GM19099 (cell line): ENCODE results near the gene HSPA13.

Source experiments
- POLR2A ChIP-seq: IDR thresholded peaks from 3 replicates; pipeline ENCODE4 v1.6.1; 2011; ENCODE audit warnings: low read depth; ENCODE audit not compliant: insufficient read length; ENCODE audit errors: extremely low read depth

The HSPA13 gene

DNA sequence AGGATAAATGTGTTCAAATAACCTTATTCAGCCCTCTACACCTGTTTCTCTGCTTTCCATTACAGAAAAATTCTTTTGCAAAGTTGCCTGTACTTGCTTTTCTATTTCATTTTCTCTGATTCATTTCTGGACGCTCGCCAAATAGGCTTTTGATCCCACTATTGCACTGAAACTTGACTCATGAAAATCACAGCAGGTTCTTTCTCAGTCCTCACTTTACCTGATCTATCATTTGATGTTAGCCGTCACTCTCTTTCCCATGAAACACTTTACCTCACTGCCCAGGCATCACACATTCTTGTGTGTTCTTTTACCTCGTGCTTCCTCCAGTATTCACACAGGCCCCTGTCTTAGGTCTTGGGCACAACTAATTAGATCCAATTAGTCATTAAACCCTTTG, 26.2 kb downstream of the HSPA13 start:
- no peak for TF ChIP-seq POLR2A

DNA sequence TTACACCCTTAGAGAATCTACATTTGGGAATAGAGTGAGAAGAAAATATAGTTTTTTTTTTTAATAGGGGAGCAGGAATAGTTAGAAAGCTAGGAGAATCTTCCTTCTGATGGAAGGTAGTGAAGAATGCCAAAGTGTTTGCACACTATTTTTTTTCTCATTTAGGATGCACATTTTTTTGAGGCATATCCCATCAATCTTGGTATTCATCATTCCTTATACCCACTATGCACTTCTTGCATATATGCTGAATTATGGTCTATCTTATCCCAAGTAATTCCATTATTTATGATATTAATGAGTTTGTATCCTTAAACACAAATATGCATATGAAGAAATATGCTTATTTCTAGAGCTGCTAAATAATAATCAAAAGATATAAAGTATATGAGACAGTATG, 28.4 kb downstream of the HSPA13 start:
- TF ChIP-seq POLR2A, result no peak

DNA sequence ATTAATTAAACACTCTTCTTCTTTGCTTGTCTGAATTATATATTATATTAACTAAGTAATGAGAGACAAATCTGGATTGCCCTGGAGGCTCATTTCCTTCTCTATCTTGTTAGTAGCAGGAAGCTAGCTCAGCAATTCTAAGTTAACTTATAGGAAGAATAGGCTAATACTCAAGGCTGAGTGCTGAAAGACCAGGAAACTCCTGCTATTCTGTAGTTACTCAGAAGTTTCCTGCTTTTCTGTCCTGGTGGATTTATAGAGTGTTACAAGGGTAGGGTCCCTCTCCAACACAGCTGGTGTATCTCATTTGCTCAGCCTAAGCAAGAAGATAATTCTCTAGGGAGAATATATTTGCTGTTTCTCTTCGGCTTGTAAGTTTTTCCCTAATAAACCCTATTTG, 29.2 kb downstream of the HSPA13 start:
- no peak for TF ChIP-seq POLR2A

DNA sequence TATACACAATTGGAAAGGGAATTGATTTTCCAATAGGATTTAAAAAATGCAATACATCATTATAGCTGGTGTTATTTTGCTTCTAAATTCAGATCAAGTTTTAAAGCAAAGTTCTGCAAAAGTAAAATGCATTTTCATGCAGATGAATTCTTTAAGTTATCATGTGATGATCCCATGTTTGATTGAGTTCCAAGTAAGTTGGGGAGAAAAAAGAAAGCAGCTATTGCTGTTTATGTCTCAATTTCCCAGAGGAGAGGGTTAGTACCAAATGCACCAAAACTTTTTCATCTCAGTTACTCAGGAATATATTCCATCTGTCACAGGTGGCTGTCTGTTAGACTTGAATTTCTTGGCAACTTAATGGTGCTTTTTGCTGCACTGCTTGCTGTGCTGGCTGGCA, 29.7 kb downstream of the HSPA13 start:
- TF ChIP-seq POLR2A, result no peak

DNA sequence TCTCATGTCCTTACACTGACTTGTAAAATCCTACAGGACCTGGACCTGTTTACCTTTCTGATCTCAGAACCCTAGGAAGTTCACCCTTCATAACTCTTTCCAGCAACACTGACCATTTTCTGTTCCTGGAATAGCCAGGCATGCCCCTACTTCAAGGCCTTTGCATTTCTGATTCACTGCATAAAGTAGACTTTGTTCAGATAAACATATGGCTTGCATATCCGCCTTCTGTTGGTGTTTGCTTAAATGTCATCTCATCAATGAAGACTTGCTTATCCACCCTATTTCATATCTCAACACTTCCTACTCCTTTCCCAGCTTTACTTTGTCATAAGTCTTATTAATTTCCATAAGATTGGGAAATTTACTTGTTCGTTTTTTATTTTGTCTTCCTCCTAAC, 57.4 kb downstream of the HSPA13 start:
- TF ChIP-seq POLR2A, result no peak
